Stimulated activated CD4-positive, alpha-beta T cell treated with anti-CD3 and anti-CD28 coated beads, Interleukin-2, amount 100 ng/mL, for 4 hours (primary cell): ENCODE measurements around the gene C20orf204.
A peak's percentile ranks its signal among the peaks of the same experiment; 100 is the strongest.

Source experiments
- DNase-seq: peaks from one replicate; pipeline ENCODE4 v3.0.0-alpha.2; 2020; ENCODE audit warnings: low read depth

C20orf204 gene

GRCh38 chr20:64027981-64028685, 7.8 kb upstream of the C20orf204 start:
- DNase-seq, result no peak

- no peak for DNase-seq
These were observed 6.5 kb upstream of the C20orf204 start for GRCh38 chr20:64029293-64030117.

- no peak for DNase-seq
These were observed 5.4 kb upstream of the C20orf204 start for GRCh38 chr20:64030371-64031134.

- DNase-seq, result no peak
These were observed 4.1 kb upstream of the C20orf204 start for GRCh38 chr20:64031822-64032314.

GRCh38 chr20:64032706-64033624, 3.0 kb upstream of the C20orf204 start:
- no peak for DNase-seq

GRCh38 chr20:64033981-64034493, 1.9 kb upstream of the C20orf204 start:
- DNase-seq, result no peak

- DNase-seq, result no peak
These were observed 683 bp upstream of the C20orf204 start for GRCh38 chr20:64035066-64035932.

- no peak for DNase-seq
These were observed 590 bp downstream of the C20orf204 start for GRCh38 chr20:64036346-64037198.

GRCh38 chr20:64037199-64037497, 1.2 kb downstream of the C20orf204 start:
- no peak for DNase-seq

- DNase-seq, result no peak
These were observed 1.7 kb downstream of the C20orf204 start for GRCh38 chr20:64037498-64038213.

GRCh38 chr20:64038224-64038564, 2.2 kb downstream of the C20orf204 start:
- DNase-seq, result no peak

GRCh38 chr20:64038565-64039292, 2.7 kb downstream of the C20orf204 start:
- DNase-seq, result peak; percentile 71

- no peak for DNase-seq
These were observed 3.5 kb downstream of the C20orf204 start for GRCh38 chr20:64039293-64040160.

GRCh38 chr20:64040231-64041039, 4.5 kb downstream of the C20orf204 start:
- no peak for DNase-seq

GRCh38 chr20:64041040-64041780, 5.2 kb downstream of the C20orf204 start:
- no peak for DNase-seq

- DNase-seq, result no peak
These were observed 5.7 kb downstream of the C20orf204 start for GRCh38 chr20:64041781-64042053.
